GM18951 (cell line): ENCODE results near the gene RAD23A.

Experiments used
- POLR2A ChIP-seq: IDR thresholded peaks from 4 replicates; pipeline ENCODE4 v1.6.1; 2011; ENCODE audit warnings: mild to moderate bottlenecking; ENCODE audit not compliant: insufficient read length, insufficient read depth; ENCODE audit errors: extremely low read depth
- in situ Hi-C: fragments of 300-500 bp; cut with MboI; formaldehyde crosslinking; loops from one replicate; pipeline ENCODE4 v1.12.0; 2022; ENCODE audit warnings: low sequenced_read_pairs, mixed read lengths, inconsistent platforms; ENCODE audit not compliant: unreplicated experiment

RAD23A gene

DNA sequence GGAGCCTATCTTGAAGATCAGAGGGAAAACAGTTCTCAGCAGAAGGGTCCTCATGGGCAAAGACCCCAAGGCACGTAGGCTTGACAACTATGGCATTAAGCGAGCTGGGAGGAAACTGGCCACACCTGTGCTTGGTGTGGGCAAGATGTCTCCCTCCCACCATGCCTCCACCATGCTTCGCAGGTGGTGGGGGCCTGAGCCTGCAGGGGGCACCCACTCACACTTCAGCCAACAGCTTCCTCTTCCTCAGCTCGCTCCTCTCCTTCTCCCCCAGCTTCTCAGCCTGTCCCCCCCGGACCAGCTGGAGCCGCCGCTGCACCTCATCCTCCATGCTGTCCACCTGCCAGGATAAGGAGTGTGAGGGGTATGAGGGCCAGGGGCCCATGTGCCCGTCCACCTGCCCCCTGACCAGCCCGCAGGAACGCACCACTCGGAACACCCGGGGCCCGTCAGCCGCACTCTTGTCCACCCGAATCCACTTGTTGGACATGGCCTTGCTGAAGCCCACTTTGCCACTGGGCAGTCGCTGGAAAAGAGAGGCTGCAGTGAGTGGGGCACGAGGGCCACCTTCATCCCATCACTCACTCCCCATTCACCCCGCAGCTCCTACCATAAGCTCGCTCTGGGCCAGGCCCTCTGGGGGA lies 15.5 kb upstream of the RAD23A start:
- TF ChIP-seq POLR2A: no peak
- in situ Hi-C loops: no loop called here

- no peak for TF ChIP-seq POLR2A
- in situ Hi-C loops: no loop called here
Measured at GRCh38 chr19:12932392-12933286, 13.0 kb upstream of the RAD23A start.

GRCh38 chr19:12933287-12934072 lies 12.2 kb upstream of the RAD23A start, which contains the start of gene FARSA:
TSS of gene FARSA (minus strand) at chr19:12933711. CDS start at chr19:12933696, 15 bp downstream.
- in situ Hi-C loops: no loop called here
- TF ChIP-seq POLR2A: peak; percentile 95

- no peak for TF ChIP-seq POLR2A
- in situ Hi-C loops: no loop called here
Measured at GRCh38 chr19:12935071-12935470, 10.6 kb upstream of the RAD23A start.

- TF ChIP-seq POLR2A: no peak
- in situ Hi-C loops: no loop called here
Measured at GRCh38 chr19:12936582-12936981, 9.1 kb upstream of the RAD23A start.

GRCh38 chr19:12937093-12937926 lies 8.4 kb upstream of the RAD23A start:
- in situ Hi-C loops: no loop called here
- no peak for TF ChIP-seq POLR2A

DNA sequence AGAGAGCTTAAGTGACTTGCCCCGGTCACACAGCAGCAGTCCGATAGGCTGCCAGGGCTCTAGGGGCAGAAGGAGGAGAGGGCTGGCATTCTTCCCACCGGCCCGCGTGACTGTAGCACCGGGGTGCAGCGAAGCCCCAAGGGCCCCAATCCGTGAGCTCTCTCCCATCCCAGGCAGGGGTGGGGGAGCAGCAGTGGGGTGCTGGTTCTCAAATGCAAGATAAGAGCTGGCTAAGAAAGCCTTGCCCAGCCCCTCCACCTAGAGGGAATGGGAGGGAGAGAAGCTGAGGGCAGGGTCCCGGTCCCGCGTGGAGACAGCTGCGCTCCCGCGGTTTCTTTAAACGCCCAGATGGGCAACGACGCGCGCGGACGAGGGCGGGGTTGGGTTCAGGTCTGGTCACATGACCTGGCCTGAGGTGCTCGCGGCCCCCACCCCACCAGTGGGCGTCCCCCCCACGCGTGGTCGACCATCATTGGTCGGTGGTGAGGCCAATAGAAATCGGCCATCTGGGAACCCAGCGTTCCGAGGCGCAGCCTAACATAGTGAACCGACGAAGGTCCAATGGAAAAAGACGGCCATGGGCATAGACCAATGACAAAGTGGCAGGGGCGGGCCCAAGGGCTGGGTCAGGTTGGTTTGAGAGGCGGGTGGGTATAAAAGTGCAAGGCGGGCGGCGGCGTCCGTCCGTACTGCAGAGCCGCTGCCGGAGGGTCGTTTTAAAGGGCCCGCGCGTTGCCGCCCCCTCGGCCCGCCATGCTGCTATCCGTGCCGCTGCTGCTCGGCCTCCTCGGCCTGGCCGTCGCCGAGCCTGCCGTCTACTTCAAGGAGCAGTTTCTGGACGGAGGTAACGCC lies 7.5 kb upstream of the RAD23A start, which contains the start of gene CALR:
CALR (plus strand) TSS at position 683 of the 852 bp plus-strand sequence; CDS start at position 754, 71 bp downstream.
- in situ Hi-C loops: no loop called here
- peak; percentile 100 for TF ChIP-seq POLR2A

DNA sequence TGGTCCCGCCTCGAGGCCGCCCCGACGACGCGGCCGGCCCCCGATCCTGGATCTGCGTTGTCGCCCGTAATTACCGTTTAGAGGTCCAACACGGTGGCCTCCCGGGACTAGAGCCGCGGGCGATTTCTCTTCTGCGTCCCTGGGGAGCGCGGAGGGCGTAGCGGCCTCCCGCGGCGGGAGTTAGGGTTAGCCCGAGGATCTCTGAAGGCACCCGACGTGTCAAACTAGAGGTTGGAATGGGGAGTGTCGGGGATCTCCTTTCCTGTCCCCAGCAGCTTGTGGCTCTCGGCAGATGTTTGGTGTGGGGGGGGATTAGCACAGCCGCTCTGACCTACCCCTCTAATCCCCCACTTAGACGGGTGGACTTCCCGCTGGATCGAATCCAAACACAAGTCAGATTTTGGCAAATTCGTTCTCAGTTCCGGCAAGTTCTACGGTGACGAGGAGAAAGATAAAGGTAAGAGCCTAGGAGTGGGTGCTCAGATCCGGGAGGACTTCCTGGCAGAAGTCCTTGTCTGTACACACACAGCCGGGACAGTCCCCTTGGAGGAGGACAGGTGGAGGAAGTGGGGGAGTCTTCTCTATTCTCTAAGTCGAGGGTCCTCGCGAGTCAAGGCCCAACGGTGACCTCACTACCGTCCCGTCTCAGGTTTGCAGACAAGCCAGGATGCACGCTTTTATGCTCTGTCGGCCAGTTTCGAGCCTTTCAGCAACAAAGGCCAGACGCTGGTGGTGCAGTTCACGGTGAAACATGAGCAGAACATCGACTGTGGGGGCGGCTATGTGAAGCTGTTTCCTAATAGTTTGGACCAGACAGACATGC lies 6.7 kb upstream of the RAD23A start:
- TF ChIP-seq POLR2A: peak; percentile 44
- in situ Hi-C loops: no loop called here

DNA sequence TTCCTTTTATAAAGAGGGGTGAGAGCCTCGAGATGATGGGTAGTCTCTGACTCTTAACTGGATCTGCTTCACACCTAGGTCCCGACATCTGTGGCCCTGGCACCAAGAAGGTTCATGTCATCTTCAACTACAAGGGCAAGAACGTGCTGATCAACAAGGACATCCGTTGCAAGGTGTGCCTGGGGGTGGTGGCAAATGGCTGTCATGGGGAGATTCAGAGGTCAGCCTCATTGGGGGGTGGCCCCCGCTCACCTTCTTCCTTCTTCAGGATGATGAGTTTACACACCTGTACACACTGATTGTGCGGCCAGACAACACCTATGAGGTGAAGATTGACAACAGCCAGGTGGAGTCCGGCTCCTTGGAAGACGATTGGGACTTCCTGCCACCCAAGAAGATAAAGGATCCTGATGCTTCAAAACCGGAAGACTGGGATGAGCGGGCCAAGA lies 5.7 kb upstream of the RAD23A start:
- TF ChIP-seq POLR2A: peak; percentile 17
- in situ Hi-C loops: no loop called here

- in situ Hi-C loops: no loop called here
- no peak for TF ChIP-seq POLR2A
Measured at GRCh38 chr19:12940897-12941296, 4.8 kb upstream of the RAD23A start.

GRCh38 chr19:12943437-12944044 lies 2.1 kb upstream of the RAD23A start:
- TF ChIP-seq POLR2A: no peak
- in situ Hi-C loops: no loop called here
